SK-N-SH (cell line): Measurements from ENCODE around the gene GAST. TPM values are rescaled to one million over a fixed set of nuclear protein-coding genes. Genes with fewer than 3 reads are reported as not detected.

Experiments used
- CTCF ChIA-PET: fragments of 300-600, 350-600 bp; formaldehyde crosslinking; extraction: SDS; loops from one replicate; lab custom pipeline; 2021; lab: Yijun Ruan, JAX
- POLR2A ChIA-PET: fragments of 350-600 bp; sonication (Branson Sonifier 250); formaldehyde crosslinking; extraction: SDS; loops from one replicate; lab custom pipeline; 2020; ENCODE audit warnings: antibody characterized with exemption, inconsistent platforms; lab: Yijun Ruan, JAX
- DNase-seq: peaks from one replicate; pipeline ENCODE4 v3.0.0; 2012
- H2AFZ ChIP-seq: fragments of 200-600 bp; sonication (generic); 2 replicates; pipeline ENCODE4 v1.8.1; 2016; ENCODE audit warnings: antibody characterized with exemption, mild to moderate bottlenecking, low read depth
- H3F3A ChIP-seq: fragments of 200-600 bp; sonication (generic); replicated peaks from 2 replicates; pipeline ENCODE3; 2016; ENCODE audit warnings: antibody characterized with exemption, mild to moderate bottlenecking; ENCODE audit not compliant: insufficient read depth
- H3K27ac ChIP-seq, 2 experiments: fragments of 200-500 bp in 1 of 2; fragments of 200-600 bp in 1 of 2; sonication (Bioruptor generic) in 1 of 2; sonication (generic), shearing (Covaris generic) in 1 of 2; 2 replicates each; pipeline versions ENCODE4 v1.5.1 to v1.6.1; 2014 to 2016; ENCODE audit warnings: low read depth in 2 of 2, inconsistent platforms in 1 of 2, low read length in 1 of 2, mild to moderate bottlenecking in 1 of 2, mixed read lengths in 1 of 2
- H3K27me3 ChIP-seq: fragments of 200-600 bp; sonication (generic), shearing (Covaris generic); 2 replicates; pipeline ENCODE4 v1.6.1; 2016; ENCODE audit warnings: mixed run types; ENCODE audit not compliant: insufficient read depth
- H3K36me3 ChIP-seq, 2 experiments: fragments of 200-500 bp in 1 of 2; fragments of 200-600 bp in 1 of 2; sonication (Bioruptor generic) in 1 of 2; sonication (generic) in 1 of 2; replicated peaks in 1 of 2; 2 replicates each; pipeline versions ENCODE3 to v1.5.1; 2014 to 2016; ENCODE audit warnings: low read length in 1 of 2, mild to moderate bottlenecking in 1 of 2; ENCODE audit not compliant: insufficient read depth in 2 of 2, control insufficient read depth in 1 of 2
- H3K4me1 ChIP-seq, 2 experiments: fragments of 200-500 bp in 1 of 2; fragments of 200-600 bp in 1 of 2; sonication (Bioruptor generic) in 1 of 2; sonication (generic), shearing (Covaris generic) in 1 of 2; 2 replicates each; pipeline versions ENCODE4 v1.5.1 to v1.6.1; 2014 to 2016; ENCODE audit warnings: low read depth in 1 of 2, low read length in 1 of 2, mixed run types in 1 of 2; ENCODE audit not compliant: insufficient read depth in 2 of 2, control insufficient read depth in 1 of 2
- H3K4me2 ChIP-seq: fragments of 200-600 bp; sonication (generic), shearing (Covaris generic); 2 replicates; pipeline ENCODE4 v1.6.1; 2017; ENCODE audit warnings: mixed run types
- H3K4me3 ChIP-seq, 2 experiments: fragments of 200-500 bp in 1 of 2; fragments of 200-600 bp in 1 of 2; sonication (Bioruptor generic) in 1 of 2; sonication (generic), shearing (Covaris generic) in 1 of 2; 2 replicates each; pipeline versions ENCODE4 v1.5.1 to v1.8.1; 2014 to 2016; ENCODE audit warnings: low read depth in 2 of 2, inconsistent platforms in 1 of 2, low read length in 1 of 2, mild to moderate bottlenecking in 1 of 2, mixed read lengths in 1 of 2, moderate library complexity in 1 of 2
- H3K79me2 ChIP-seq: fragments of 200-600 bp; sonication (generic); 2 replicates; pipeline ENCODE4 v1.8.1; 2017; ENCODE audit warnings: mild to moderate bottlenecking; ENCODE audit not compliant: insufficient read depth
- H3K9ac ChIP-seq: fragments of 200-600 bp; sonication (generic); 2 replicates; pipeline ENCODE4 v1.6.1; 2017; ENCODE audit warnings: mixed run types
- H3K9me2 ChIP-seq: fragments of 200-600 bp; sonication (generic); 2 replicates; pipeline ENCODE4 v1.6.1; 2017; ENCODE audit warnings: mixed run types
- H3K9me3 ChIP-seq: fragments of 200-600 bp; sonication (generic); 2 replicates; pipeline ENCODE4 v1.6.1; 2017; ENCODE audit warnings: mixed run types, mild to moderate bottlenecking, moderate library complexity
- H4K20me1 ChIP-seq: fragments of 200-600 bp; sonication (generic); 2 replicates; pipeline ENCODE4 v1.6.1; 2017; ENCODE audit warnings: mild to moderate bottlenecking, mixed run types; ENCODE audit not compliant: insufficient read depth
- ELF1 ChIP-seq: IDR thresholded peaks from 2 replicates; pipeline ENCODE4 v1.4.0; 2012
- EP300 ChIP-seq, 2 experiments: IDR thresholded peaks; 2 replicates each; pipeline versions ENCODE4 v1.4.0 to v1.6.1; 2012; ENCODE audit warnings: borderline replicate concordance in 1 of 2, low read depth in 1 of 2, low read length in 1 of 2
- EZH2phosphoT487 ChIP-seq: fragments of 200-600 bp; sonication (generic); IDR thresholded peaks from 2 replicates; pipeline ENCODE4 v1.6.1; 2017; ENCODE audit warnings: low read depth, mixed run types, mild to moderate bottlenecking, antibody characterized with exemption, moderate library complexity, borderline replicate concordance
- MEF2A ChIP-seq: IDR thresholded peaks from 2 replicates; pipeline ENCODE4 v1.4.0; 2012; ENCODE audit warnings: low read depth, borderline replicate concordance
- MXI1 ChIP-seq: IDR thresholded peaks from 2 replicates; pipeline ENCODE4 v1.6.1; 2012; ENCODE audit warnings: mild to moderate bottlenecking, low read depth, low read length, improper control_type of control experiment
- NRF1 ChIP-seq: IDR thresholded peaks from 2 replicates; pipeline ENCODE4 v1.6.1; 2012; ENCODE audit warnings: low read depth, mild to moderate bottlenecking, low read length
- POLR2AphosphoS5 ChIP-seq: IDR thresholded peaks from 2 replicates; pipeline ENCODE4 v1.6.1; 2012; ENCODE audit warnings: low read depth, low read length
- RFX5 ChIP-seq: IDR thresholded peaks from 2 replicates; pipeline ENCODE4 v1.6.1; 2012; ENCODE audit warnings: mild to moderate bottlenecking, improper control_type of control experiment, low read length
- RXRA ChIP-seq: IDR thresholded peaks from 2 replicates; pipeline ENCODE4 v1.4.0; 2012; ENCODE audit warnings: low read depth, mild to moderate bottlenecking, borderline replicate concordance
- SMC3 ChIP-seq: IDR thresholded peaks from 2 replicates; pipeline ENCODE4 v1.6.1; 2012; ENCODE audit warnings: low read depth, low read length, improper control_type of control experiment
- TAF1 ChIP-seq: IDR thresholded peaks from 2 replicates; pipeline ENCODE4 v1.6.1; 2012; ENCODE audit warnings: low read depth, mild to moderate bottlenecking, low read length, moderate library complexity, borderline replicate concordance
- TCF12 ChIP-seq: IDR thresholded peaks from 2 replicates; pipeline ENCODE4 v1.4.0; 2012
- TEAD4 ChIP-seq: IDR thresholded peaks from 2 replicates; pipeline ENCODE4 v1.4.0; 2012; ENCODE audit warnings: mild to moderate bottlenecking, borderline replicate concordance; ENCODE audit not compliant: insufficient read depth
- WGBS: methylation state at CpG from one replicate; pipeline ENCODE4 v1.1.6; 2017; ENCODE audit warnings: low lambda C conversion rate; 5-methylcytosine and 5-hydroxymethylcytosine counted together
- polyA plus RNA-seq, 3 experiments: library from polyadenylated mRNA; depleted of rRNA; stranded (reverse); fragments of >200 nt; gene quantifications; 2 replicates each; pipeline ENCODE4 v1.2.3, GENCODE V29; 2012

GAST gene
- polyA plus RNA-seq, 1 of the 3 experiments (the other 2 are of a cell fraction): not detected

DNA sequence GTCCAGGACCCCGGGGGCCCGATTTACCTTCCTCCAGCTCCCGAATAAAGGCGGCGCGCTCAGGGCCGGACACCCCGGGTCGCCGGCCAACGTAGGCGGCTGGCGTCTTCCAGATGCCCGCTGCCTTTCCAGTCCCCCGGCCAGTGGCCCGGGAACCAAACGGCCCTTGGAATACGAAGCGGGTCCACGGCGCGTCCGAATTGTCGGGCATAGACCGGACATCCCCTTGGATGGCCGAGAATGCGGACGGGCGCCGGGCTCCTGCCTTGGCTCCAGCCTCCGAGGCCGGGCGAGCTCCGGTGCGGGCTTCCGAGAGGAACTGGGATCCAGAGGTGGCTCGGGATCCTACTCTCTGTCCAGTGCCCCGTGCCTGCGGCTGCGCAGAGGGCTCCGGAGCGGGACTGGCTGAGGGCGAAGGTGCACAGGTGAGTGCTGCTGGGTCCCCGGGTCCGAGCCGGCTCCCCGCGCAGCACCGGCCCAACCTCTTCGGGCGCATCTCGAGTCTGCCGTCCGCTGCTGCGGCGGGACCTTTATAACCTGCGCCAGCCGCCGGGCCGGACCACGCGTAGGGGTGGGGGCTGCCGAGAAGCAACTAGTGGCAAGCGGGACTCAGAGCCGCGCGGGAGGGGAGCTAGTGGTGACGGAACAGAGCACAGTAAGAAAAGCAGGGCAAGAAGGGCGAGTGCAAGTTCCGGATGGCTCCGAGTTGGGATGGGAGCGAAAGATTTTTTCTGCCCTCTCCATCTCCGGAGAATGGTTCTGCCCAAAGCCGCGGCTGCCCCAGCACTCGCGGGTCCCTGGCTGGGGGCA is 22.2 kb downstream of the GAST start, which contains the start of gene HAP1:
Gene HAP1 (minus strand): TSS at position 505 of the 810 bp plus-strand sequence. CDS start 9 bp downstream, at position 496.
- H3K4me3 ChIP-seq: peak within 1 kb of the TSS; percentile 43 to 58
- peak within 1 kb of the TSS; percentile 92 for H3K4me2 ChIP-seq
- H3K27me3 ChIP-seq: peaks cover 67% of the 10 kb centered on the region
- H3K9ac ChIP-seq: no peak within 1 kb of the TSS
- no peaks in the 10 kb centered on the region for H3F3A ChIP-seq
- WGBS: 0% methylated on average over 16 of the region's 77 CpGs
- TF ChIP-seq TEAD4: no peak
- 0 out of 2 replicates have a peak, but pooled peaks have one; percentile 64 for TF ChIP-seq EZH2phosphoT487
- no peak for TF ChIP-seq MXI1
- TF ChIP-seq RXRA: no peak
- no peak for TF ChIP-seq SMC3
- TF ChIP-seq MEF2A: no peak
- no peak for TF ChIP-seq EP300 (IDR thresholded peaks at IDR 0.05; ENCODE audit: borderline replicate concordance in 1 of 2, low read depth in 1 of 2, low read length in 1 of 2)
- no peak for TF ChIP-seq ELF1
- peak; percentile 82; the same call in 1 of the 2 replicates for TF ChIP-seq TAF1
- TF ChIP-seq NRF1: peak; percentile 40; the same call in 1 of the 2 replicates
- TF ChIP-seq TCF12: no peak
- no peak for TF ChIP-seq RFX5
- peak; percentile 89 for TF ChIP-seq POLR2AphosphoS5
- no peaks in the 10 kb centered on the region for H3K9me2 ChIP-seq
- no peaks in the 10 kb centered on the region for H3K36me3 ChIP-seq
- peaks cover 0 to 15% of the 10 kb centered on the region in 2 experiments; a peak in 1 of 4 replicates for H3K4me1 ChIP-seq
- H3K79me2 ChIP-seq: no peaks in the 10 kb centered on the region
- ChIA-PET CTCF (interaction anchor here (0.7 to 24.8 kb wide), 6 partner anchors 10 to 225 kb away, joined by 3 to 405 read pairs (median 3); partner anchors contain the start of genes FKBP10 and P3H4), POLR2A (interaction anchor here (0.6 to 1.6 kb wide), 3 partner anchors 34 to 52 kb away, joined by 4 to 5 read pairs (median 4); partner anchors contain the start of genes EIF1 and JUP)
- H3K9me3 ChIP-seq: no peaks in the 10 kb centered on the region
- peak; percentile 83 for DNase-seq
- H2AFZ ChIP-seq: peak within 1 kb of the TSS; percentile 47
- no peak within 1 kb of the TSS for H3K27ac ChIP-seq
- no peaks in the 10 kb centered on the region for H4K20me1 ChIP-seq

GRCh38 chr17:41734949-41735313 is 22.8 kb downstream of the GAST start:
- WGBS: 3% methylated on average over 17 of the region's 23 CpGs
- CTCF ChIA-PET: interaction anchor here (0.7 to 24.8 kb wide), 5 partner anchors 11 to 225 kb away, joined by 3 to 405 read pairs (median 3); partner anchors contain the start of genes FKBP10 and P3H4

More at GRCh38 chr17:41734949-41735313, 22.8 kb downstream of the GAST start:
- no peak overlapping the region for H3K9ac ChIP-seq
- H3K4me3 ChIP-seq: peak overlapping the region; percentile 43 to 58
- peak overlapping the region; percentile 47; the same call in 1 of the 2 replicates for H2AFZ ChIP-seq
- H3K27me3 ChIP-seq: peaks cover 67% of the 10 kb centered on the region
- TF ChIP-seq TCF12 (no peak), SMC3 (no peak)
- H3K79me2 ChIP-seq: no peaks in the 10 kb centered on the region
- peaks cover 0 to 15% of the 10 kb centered on the region in 2 experiments; a peak in 1 of 4 replicates for H3K4me1 ChIP-seq
- peak overlapping the region; percentile 92 for H3K4me2 ChIP-seq
- H3K9me3 ChIP-seq: no peaks in the 10 kb centered on the region
- no peaks in the 10 kb centered on the region for H3K36me3 ChIP-seq
- POLR2A ChIA-PET: interaction anchor here (1.6 kb wide), 2 partner anchors 46 to 51 kb away, joined by 4 to 5 read pairs; partner anchors contain the start of genes EIF1 and JUP
- no peak overlapping the region for H3K27ac ChIP-seq
- no peaks in the 10 kb centered on the region for H4K20me1 ChIP-seq
- no peaks in the 10 kb centered on the region for H3F3A ChIP-seq
- H3K9me2 ChIP-seq: no peaks in the 10 kb centered on the region
- DNase-seq: no peak
